NT2/D1 (cell line): ENCODE data around the gene GRB10.

Experiments
- SUZ12 ChIP-seq: IDR thresholded peaks from 2 replicates; pipeline ENCODE4 v1.6.1; 2011; ENCODE audit not compliant: insufficient read length, insufficient read depth; ENCODE audit errors: extremely low read depth
- YY1 ChIP-seq: IDR thresholded peaks from 2 replicates; pipeline ENCODE4 v1.6.1; 2011; ENCODE audit not compliant: insufficient read length, insufficient read depth
- ZNF274 ChIP-seq: IDR thresholded peaks from 2 replicates; pipeline ENCODE4 v1.6.1; 2011; ENCODE audit warnings: mild to moderate bottlenecking, low read depth, low read length

GRCh38 chr7:50766849-50767207 lies 15.9 kb downstream of the GRB10 start:
- TF ChIP-seq YY1 = no peak
- no peak for TF ChIP-seq ZNF274
- no peak for TF ChIP-seq SUZ12
